Activated CD8-positive, alpha-beta memory T cell treated with anti-CD3 and anti-CD28 coated beads for 24 hours (primary cell): ENCODE data around the gene ARMC10.
"Not testable (repeated sequence)": the region's sequence is repeated elsewhere in the genome, so short reads cannot be mapped to it uniquely, and the experiment has no call there.

ENCODE experiments used
- DNase-seq: peaks from one replicate; pipeline ENCODE4 v3.0.0-alpha.2; 2020

Gene ARMC10

DNA sequence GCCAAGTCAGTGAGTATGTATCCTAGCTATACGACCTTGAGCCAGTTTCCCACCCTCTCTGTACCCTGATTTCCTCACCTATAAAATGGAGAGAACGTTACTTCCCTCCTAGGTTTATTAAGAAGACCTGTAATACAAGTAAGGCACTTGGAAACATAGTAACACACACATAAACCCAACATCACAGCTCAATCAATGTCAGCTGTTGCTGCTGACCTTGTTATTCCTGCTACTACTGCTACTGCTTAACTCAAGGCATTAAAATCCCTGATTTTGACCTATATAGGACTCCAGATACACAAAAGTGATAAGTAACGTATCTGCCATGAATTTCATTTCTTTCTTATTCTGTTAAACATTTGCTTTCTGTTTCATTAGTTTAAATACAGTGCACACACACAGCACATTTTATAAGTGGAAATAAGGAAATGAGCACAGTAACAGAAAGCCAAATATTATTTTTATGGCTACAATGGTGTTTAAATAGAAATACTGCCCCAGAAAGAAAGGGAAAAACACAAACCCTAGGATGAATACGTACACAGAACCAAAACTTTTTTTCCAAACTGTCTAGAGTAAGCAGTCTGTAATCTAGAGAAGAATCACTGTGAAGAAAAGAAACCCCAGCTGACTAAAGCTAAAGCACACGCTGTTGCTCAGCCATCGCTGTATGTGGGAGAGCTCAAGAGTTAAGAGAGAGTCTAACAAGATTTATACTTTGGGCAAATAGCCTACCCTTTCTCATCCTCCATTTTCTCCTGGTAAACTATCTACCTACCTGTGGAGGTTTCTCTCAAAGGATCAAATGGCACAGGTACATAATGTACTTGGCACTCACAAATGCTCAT is 55.0 kb downstream of the ARMC10 start:
- DNase-seq, result no peak

DNA sequence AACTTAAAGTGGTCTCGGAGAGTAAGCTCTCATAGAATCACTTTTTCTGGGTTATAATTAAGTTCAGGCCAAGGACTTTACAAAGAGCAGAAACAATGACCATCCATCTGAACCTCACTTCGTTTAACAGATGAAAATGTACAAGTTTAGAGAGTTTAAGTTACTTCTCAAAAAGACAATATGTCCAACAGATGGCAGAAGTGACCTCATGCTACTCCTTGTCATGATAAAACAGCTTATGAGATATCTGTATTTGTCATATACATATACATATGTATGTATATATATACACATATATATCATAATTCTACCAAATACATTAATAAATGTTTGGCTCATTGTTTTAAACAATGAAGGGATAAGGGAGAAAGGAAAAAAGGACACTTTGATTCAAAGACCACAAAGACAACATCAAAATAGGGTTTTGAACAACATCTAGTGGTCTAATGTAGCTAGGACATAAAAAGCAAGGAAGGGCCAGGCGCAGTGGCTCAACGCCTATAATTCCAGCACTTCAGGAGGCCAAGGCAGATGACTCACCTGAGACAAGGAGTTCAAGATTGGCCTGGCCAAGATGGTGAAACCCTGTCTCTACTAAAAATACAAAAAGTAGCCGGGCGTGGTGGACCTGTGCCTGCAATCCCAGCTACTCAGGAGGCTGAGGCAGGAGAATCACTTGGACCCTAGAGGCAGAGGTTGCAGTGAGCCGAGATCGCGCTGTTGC is 56.1 kb downstream of the ARMC10 start:
- DNase-seq, result no peak

DNA sequence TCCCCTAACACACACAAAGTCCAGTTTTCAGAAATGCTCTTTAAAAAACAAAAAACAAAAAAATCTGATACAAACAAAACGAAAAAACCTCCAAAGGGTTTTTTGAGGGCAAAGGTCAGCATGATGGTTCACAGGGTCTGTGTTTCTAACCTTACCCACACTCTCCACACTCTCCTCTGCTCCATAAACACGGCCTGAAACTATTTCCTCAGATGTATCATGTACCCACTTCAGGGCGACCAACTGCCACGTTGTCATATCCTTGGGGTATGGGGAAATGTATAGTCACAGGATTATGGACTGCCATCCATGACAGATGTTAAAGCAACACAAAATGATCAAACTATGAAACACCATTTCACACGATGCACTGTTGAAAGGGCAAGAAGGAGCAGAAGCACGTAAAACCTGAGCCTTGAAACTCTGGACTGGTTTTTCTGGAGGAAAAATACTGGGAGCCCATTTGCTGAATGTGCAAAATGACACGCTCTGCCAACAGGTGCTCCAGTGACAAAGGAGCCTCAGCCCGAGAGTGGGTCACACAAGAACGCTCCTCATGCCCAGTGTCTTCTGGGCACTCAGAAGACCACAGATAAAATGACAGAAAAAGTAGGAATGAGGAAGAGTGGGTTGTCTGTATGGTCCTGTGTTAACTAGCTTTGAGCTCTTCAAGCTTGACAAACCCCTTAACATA is 58.2 kb downstream of the ARMC10 start:
- no peak for DNase-seq

DNA sequence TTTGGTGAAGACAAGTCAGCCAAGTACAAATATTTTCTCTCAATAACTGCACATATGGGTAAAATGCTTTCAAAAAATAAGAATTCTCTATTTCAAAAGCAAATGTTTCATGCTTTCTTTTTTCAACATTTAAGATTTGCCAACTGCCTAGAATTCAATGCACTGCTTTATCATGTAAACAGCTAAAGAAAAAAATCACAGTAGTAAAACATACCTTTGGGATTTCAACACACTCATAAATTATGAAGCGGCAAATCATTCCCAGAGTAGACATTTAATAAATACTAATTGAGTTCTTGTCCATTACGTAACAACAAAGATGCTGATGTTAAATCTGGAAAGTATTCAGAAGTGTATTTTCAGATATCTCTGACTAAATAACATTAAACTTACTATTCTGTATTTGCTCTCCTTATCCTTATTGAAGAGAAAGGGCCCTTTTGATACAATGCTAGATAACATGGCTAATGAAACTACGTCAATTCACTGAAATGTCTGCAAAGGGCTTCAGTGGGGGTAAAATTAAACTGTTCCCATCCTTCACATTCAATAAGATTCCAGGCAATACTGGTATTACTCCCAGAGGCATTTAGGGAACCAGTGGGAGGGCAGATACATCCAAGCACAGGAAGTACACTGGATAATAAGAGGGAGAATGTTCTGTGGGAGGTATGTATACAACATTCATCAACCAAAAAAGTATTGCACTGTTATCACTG is 60.1 kb downstream of the ARMC10 start:
- no peak for DNase-seq

DNA sequence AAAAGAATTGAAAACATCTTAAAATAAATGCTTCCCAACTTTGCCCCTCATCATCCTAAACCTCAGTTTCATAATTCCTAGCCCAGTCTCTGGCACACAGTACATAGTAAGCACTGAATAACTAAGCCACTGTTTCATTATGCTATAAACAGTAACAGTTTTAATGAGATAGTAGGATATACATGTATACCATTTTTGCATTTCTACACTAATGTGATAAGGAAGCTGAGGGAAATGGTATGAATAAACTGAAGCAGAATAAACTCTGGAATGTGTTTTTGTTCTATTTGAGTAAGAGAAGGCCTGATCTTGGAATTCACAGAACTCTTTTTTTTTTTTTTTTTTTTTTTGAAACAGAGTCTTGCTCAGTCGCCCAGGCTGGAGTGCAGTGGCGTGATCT is 65.1 kb downstream of the ARMC10 start:
- no peak for DNase-seq

DNA sequence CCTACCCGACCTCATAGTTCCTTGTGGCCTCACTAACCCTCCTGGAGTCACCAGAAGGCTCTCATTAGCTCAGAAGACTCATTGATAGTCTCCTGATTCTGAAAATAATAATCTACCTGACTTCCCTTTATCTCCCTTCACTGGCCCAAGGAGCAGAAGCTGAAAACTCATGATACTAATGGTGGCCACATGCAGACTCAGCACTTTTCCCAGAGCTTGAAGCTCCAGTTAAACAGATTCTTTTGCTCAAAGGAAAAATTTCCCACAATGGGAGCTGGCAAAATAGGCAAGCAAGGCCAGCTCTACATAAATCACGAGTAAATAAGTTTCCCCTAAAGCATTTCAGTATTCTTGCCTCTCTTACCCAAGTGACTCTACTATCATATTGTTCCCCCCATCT is 65.7 kb downstream of the ARMC10 start:
- no peak for DNase-seq

DNA sequence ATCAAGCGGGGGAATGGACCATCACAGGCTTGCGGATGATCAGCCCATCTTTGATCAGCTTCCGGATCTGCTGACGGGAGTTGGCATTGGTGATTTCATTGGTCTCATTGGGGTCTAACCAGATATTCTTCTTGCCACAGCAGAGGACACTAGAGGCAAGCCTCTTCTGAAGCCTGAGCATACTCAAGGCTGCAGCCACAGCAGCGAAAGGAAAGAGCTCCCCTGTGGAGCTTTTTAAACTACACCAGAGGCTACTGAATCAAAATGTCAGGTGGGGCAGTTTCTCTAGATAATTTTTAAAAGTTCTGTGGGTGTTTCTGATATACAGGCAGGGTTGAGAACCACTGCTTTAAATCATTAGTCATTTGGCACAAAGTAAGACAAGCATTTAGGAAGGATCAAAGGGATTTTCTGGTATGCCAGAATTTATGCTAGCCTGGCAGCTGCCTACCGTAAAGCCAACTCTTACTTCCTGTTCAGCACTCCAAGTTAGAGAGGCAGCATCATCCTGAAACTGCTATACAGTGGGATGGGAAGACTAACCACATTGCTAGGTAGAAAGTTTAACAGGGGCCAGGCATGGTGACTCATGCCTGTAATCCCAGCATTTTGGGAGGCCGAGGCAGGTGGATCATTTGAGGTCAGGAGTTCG is 66.9 kb downstream of the ARMC10 start:
- DNase-seq, result no peak

DNA sequence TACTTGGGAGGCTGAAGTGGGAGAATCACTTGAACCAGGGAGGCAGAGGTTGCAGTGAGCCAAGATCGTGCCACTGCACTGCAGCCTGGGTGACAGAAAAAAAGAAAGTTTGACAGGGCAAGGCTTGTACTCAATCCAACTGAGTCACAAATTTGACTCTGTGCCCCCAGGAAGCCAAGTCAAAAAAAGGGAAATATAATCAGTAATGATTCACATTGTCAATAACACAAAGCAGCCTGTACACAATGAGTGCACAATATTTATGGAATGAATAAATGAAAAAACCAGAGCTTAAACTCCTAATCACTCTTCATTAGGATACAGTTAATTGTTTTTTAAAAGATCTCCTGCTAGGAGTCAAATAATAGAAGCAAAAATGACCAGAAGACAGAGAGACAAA is 67.6 kb downstream of the ARMC10 start:
- no peak for DNase-seq

DNA sequence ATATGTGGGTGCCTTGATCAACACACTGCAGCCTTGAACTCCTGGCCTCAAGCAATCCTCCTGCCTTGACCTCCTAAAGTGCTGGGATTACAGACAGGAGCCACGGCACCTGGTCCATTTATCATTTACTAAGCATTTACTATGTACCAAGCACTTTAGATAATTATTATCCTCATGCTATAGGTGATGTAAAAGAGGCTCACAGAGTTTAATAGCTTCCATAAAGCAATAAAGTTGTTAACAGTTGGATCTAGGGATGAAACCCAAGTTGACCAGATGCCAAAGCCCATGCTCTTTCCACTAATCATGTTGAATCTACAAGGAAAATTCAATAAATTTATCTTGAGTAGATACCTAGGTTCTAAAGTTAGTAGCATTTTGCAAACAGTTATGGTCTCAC is 68.9 kb downstream of the ARMC10 start:
- DNase-seq, result no peak

DNA sequence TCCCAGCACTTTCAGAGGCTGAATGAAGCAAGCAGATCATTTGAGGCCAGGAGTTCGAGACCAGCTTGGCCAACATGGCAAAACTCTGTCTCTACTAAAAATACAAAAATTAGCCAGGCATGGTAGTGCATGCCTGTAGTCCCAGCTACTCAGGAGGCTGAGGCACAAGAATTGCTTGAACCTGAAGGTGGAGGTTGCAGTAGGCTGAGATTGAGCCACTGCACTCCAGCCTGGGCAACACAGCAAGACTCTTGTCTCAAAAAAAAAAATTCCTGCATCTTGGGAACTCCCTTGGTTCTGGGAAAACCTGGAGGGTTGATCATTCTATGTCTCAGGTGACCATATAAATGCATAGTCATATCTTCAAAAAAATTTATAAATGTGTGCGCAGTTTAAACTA is 69.8 kb downstream of the ARMC10 start:
- DNase-seq, result not testable (repeated sequence)

DNA sequence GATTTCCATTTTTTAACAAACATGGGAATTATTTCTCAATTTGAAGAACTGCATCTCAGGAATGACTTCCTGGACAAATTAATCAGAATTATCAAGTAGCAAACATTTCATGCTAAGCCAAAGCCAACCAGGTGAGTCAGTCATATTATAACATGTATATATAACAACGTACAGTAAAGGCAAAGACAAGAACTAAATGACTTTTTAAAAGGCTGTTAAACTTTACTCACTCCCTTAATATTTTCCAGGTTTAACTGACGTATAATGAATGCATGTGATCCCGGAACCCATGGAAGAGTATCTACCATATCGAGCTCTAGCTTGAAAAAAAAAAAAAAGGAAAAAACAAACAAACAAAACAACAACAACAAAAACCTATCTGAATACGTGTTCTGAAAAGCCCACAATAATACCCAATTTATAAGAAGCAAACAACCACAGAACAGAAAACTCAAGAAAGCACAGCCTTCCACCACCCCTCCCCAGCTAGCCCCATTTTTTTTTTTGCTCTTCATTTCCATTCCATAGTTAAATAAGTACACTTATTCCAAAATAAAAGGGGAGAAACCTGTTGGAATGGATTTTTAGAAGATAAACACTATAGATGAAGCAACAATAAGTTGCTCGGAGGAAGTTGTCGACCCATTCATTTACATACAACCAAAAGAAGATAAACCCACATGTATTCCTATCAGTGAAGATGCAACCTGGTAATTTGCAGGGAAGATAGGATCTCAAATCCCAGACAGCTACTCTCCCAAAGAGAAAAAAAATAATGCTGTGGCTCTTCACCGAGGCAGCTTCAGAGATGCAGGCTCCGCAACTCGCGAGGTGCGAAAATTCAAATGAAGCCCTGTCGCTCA is 73.4 kb downstream of the ARMC10 start:
- DNase-seq, result no peak
